ENCODE measurements around the gene ASIC2. TPM values are rescaled to one million over a fixed set of nuclear protein-coding genes. Genes with fewer than 3 reads are reported as not detected.

ASIC2 gene
- total and polyA plus RNA-seq, 2 experiments from 2014 or later = 0.52 to 2.8 TPM

DNA sequence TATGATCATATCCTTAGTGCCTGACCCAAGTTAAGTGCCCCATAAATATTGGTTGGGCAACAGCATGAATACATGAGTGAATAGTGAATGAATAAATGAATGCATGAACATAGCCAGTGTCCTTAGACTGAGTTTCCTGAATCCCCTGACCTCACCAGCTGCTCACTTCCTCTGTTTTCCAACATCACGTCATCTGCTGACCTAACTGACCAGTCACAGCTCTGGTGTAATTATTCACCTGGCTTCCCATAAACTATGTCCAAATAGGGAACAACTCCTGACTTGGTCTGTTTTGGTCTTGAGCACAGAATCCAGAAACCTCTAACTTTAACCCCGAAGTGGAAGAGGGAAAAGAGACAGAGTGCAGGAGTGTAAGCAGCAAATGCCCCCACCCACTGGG lies 83.4 kb downstream of the ASIC2 start (continued):
- TF ChIP-seq JUNB (IDR thresholded peaks at IDR 0.05; ENCODE audit: unreplicated experiment) (no peak), ZNF114 (CRISPR knock-in tag; IDR thresholded peaks at IDR 0.05) (no peak)

DNA sequence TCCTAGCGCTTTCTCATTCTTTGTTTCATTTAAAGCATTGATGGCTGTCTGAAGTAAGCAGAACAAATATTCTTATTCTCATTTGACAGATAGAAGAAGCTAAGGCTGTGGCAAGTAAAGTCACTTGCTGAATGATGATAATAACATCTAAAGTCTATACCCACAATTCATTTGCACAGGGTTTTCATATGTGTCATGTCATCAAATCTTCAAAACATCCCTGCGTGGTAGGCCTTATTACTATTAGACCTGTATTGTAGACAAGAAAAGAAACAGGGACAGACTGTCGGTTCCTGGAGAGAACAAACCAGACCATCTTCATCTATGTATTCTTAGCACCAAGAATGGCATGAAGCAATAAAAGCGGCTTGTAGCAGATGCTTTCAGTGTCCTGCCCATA lies 85.9 kb downstream of the ASIC2 start:
- peaks cover 4% of the 10 kb centered on the region for H3K4me1 Mint-ChIP-seq
- no peak overlapping the region for H2AFZ ChIP-seq
- no peaks in the 10 kb centered on the region for H3K27me3 ChIP-seq (ENCODE audit: insufficient read depth)
- no peaks in the 10 kb centered on the region for H3K36me3 Mint-ChIP-seq (ENCODE audit: low read depth)
- no peaks in the 10 kb centered on the region for H3K79me2 ChIP-seq (replicated peaks; ENCODE audit: insufficient read depth)
- H3K9me2 ChIP-seq (ENCODE audit: insufficient read depth) = no peaks in the 10 kb centered on the region
- no peak overlapping the region for H3K27ac Mint-ChIP-seq
- H3K27me3 Mint-ChIP-seq (ENCODE audit: insufficient read depth, low read depth, poor library complexity) = peaks cover 4% of the 10 kb centered on the region
- no peaks in the 10 kb centered on the region for H4K20me1 ChIP-seq (replicated peaks; ENCODE audit: insufficient read depth)
- H3K9me3 Mint-ChIP-seq = no peaks in the 10 kb centered on the region
- no peak for TF ChIP-seq ZNF331 (CRISPR knock-in tag; IDR thresholded peaks at IDR 0.05; ENCODE audit: low read depth)
- TF ChIP-seq JUNB (IDR thresholded peaks at IDR 0.05; ENCODE audit: unreplicated experiment) = no peak
- TF ChIP-seq EZH2 (IDR thresholded peaks at IDR 0.05; ENCODE audit: low read depth, unreplicated experiment) = no peak
- TF ChIP-seq, protein P1, sequence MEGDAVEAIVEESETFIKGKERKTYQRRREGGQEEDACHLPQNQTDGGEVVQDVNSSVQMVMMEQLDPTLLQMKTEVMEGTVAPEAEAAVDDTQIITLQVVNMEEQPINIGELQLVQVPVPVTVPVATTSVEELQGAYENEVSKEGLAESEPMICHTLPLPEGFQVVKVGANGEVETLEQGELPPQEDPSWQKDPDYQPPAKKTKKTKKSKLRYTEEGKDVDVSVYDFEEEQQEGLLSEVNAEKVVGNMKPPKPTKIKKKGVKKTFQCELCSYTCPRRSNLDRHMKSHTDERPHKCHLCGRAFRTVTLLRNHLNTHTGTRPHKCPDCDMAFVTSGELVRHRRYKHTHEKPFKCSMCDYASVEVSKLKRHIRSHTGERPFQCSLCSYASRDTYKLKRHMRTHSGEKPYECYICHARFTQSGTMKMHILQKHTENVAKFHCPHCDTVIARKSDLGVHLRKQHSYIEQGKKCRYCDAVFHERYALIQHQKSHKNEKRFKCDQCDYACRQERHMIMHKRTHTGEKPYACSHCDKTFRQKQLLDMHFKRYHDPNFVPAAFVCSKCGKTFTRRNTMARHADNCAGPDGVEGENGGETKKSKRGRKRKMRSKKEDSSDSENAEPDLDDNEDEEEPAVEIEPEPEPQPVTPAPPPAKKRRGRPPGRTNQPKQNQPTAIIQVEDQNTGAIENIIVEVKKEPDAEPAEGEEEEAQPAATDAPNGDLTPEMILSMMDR (conservative IDR thresholded peaks at IDR 0.05; ENCODE audit: low read depth in 2 of 2) = no peak
- no peak for TF ChIP-seq CREB1 (CRISPR knock-in tag; IDR thresholded peaks at IDR 0.05; ENCODE audit: low read depth)
- TF ChIP-seq, protein P2, sequence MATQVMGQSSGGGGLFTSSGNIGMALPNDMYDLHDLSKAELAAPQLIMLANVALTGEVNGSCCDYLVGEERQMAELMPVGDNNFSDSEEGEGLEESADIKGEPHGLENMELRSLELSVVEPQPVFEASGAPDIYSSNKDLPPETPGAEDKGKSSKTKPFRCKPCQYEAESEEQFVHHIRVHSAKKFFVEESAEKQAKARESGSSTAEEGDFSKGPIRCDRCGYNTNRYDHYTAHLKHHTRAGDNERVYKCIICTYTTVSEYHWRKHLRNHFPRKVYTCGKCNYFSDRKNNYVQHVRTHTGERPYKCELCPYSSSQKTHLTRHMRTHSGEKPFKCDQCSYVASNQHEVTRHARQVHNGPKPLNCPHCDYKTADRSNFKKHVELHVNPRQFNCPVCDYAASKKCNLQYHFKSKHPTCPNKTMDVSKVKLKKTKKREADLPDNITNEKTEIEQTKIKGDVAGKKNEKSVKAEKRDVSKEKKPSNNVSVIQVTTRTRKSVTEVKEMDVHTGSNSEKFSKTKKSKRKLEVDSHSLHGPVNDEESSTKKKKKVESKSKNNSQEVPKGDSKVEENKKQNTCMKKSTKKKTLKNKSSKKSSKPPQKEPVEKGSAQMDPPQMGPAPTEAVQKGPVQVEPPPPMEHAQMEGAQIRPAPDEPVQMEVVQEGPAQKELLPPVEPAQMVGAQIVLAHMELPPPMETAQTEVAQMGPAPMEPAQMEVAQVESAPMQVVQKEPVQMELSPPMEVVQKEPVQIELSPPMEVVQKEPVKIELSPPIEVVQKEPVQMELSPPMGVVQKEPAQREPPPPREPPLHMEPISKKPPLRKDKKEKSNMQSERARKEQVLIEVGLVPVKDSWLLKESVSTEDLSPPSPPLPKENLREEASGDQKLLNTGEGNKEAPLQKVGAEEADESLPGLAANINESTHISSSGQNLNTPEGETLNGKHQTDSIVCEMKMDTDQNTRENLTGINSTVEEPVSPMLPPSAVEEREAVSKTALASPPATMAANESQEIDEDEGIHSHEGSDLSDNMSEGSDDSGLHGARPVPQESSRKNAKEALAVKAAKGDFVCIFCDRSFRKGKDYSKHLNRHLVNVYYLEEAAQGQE (IDR thresholded peaks at IDR 0.05; ENCODE audit: unreplicated experiment) = no peak
- no peak for TF ChIP-seq STAT1 (IDR thresholded peaks at IDR 0.05; ENCODE audit: unreplicated experiment)
- TF ChIP-seq POLR2AphosphoS5 (IDR thresholded peaks at IDR 0.05; ENCODE audit: low read depth) = no peak
- TF ChIP-seq NANOG (IDR thresholded peaks at IDR 0.05; ENCODE audit: borderline replicate concordance) = no peak
- no peak for TF ChIP-seq ETS1 (IDR thresholded peaks at IDR 0.05)
- TF ChIP-seq ZNF462 (CRISPR knock-in tag; IDR thresholded peaks at IDR 0.05) = no peak
- no peak for TF ChIP-seq ZNF114 (CRISPR knock-in tag; IDR thresholded peaks at IDR 0.05)
- TF ChIP-seq EZH2phosphoT487 (IDR thresholded peaks at IDR 0.05; ENCODE audit: unreplicated experiment) = no peak
- DNase-seq (ENCODE audit: low spot score) (no peak), ATAC-seq (no peak)
- H3K27ac ChIP-seq (ENCODE audit: low read depth) = no peak overlapping the region
- no peak overlapping the region for H3K4me3 Mint-ChIP-seq
- H3F3A ChIP-seq (replicated peaks; ENCODE audit: low read depth) = no peaks in the 10 kb centered on the region
- H3K4me2 ChIP-seq = no peak overlapping the region
- H3K4me3 ChIP-seq = no peak overlapping the region
- no peaks in the 10 kb centered on the region for H3K4me1 ChIP-seq (ENCODE audit: insufficient read depth)
- H3K36me3 ChIP-seq (ENCODE audit: insufficient read depth) = no peaks in the 10 kb centered on the region
